ENCODE measurements around the gene CTIF. TPM values are rescaled to one million over a fixed set of nuclear protein-coding genes. Genes with fewer than 3 reads are reported as not detected.

CTIF gene
- total RNA-seq, 1 experiment from 2014 or later: 26.5 TPM

- no TSS peak for BruUV-seq (replicated peaks)
- intact Hi-C loops (cut with micrococcal nuclease; ENCODE audit: unreplicated experiment) (loop anchor here (10.0 kb wide), 1 partner anchor 137 kb away; no protein-coding TSS in a partner anchor), in situ Hi-C loops (cut with HindIII; ENCODE audit: low pct_unique_long_range_greater_than_20kb, low sequenced_read_pairs) (no loop called here)
- no peaks in the 10 kb centered on the region for H3K9me3 ChIP-seq (ENCODE audit: control insufficient read depth, insufficient read depth, low read depth, low read length)
- H3K36me3 ChIP-seq (ENCODE audit: control insufficient read depth, insufficient read depth, low read length): no peaks in the 10 kb centered on the region
- CTCF ChIA-PET: no interaction called here
- H3K27me3 ChIP-seq (ENCODE audit: control insufficient read depth, insufficient read depth, low read length): no peaks in the 10 kb centered on the region
- H3K27ac ChIP-seq (ENCODE audit: low read length): no peak overlapping the region
- POLR2A ChIA-PET: interaction anchor here (0.5 kb wide), 1 partner anchor 42 kb away, joined by 4 read pairs; no protein-coding TSS in a partner anchor
- ATAC-seq (no peak), DNase-seq (ENCODE audit: low read depth, low spot score) (no peak)
- H3K4me1 ChIP-seq (ENCODE audit: control insufficient read depth, insufficient read depth, low read length): no peaks in the 10 kb centered on the region
- no peak overlapping the region for H3K4me3 ChIP-seq (ENCODE audit: low read depth in 2 of 2, low read length in 2 of 2)
- TF ChIP-seq REST (IDR thresholded peaks at IDR 0.05; ENCODE audit: insufficient read depth in 1 of 2, low read depth in 2 of 2, low read length in 1 of 2): no peak
- TF ChIP-seq CTCF (IDR thresholded peaks at IDR 0.05): no peak
- no peak for TF ChIP-seq POLR2AphosphoS5 (IDR thresholded peaks at IDR 0.05; ENCODE audit: low read depth, low read length)
- no peak for TF ChIP-seq SIN3A (IDR thresholded peaks at IDR 0.05; ENCODE audit: borderline replicate concordance, insufficient read depth, low read depth, low read length)
- no peak for TF ChIP-seq TCF7L2 (IDR thresholded peaks at IDR 0.05; ENCODE audit: low read depth, low read length)
Measured at GRCh38 chr18:48787203-48788151, 248.6 kb downstream of the CTIF start.

GRCh38 chr18:48788373-48788772, 249.5 kb downstream of the CTIF start:
- intact Hi-C loops (cut with micrococcal nuclease; ENCODE audit: unreplicated experiment) (loop anchor here (10.0 kb wide), 1 partner anchor 136 kb away; no protein-coding TSS in a partner anchor), in situ Hi-C loops (cut with HindIII; ENCODE audit: low pct_unique_long_range_greater_than_20kb, low sequenced_read_pairs) (no loop called here)
- ChIA-PET POLR2A (no interaction called here), CTCF (no interaction called here)
- H3K4me1 ChIP-seq (ENCODE audit: control insufficient read depth, insufficient read depth, low read length): no peaks in the 10 kb centered on the region
- TF ChIP-seq SIN3A (IDR thresholded peaks at IDR 0.05; ENCODE audit: borderline replicate concordance, insufficient read depth, low read depth, low read length) (no peak), CTCF (IDR thresholded peaks at IDR 0.05) (no peak), POLR2AphosphoS5 (IDR thresholded peaks at IDR 0.05; ENCODE audit: low read depth, low read length) (no peak), TCF7L2 (IDR thresholded peaks at IDR 0.05; ENCODE audit: low read depth, low read length) (no peak), REST (IDR thresholded peaks at IDR 0.05; ENCODE audit: insufficient read depth in 1 of 2, low read depth in 2 of 2, low read length in 1 of 2) (no peak)
- no peak overlapping the region for H3K27ac ChIP-seq (ENCODE audit: low read length)
- no TSS peak for BruUV-seq (replicated peaks)
- no peaks in the 10 kb centered on the region for H3K9me3 ChIP-seq (ENCODE audit: control insufficient read depth, insufficient read depth, low read depth, low read length)
- no peaks in the 10 kb centered on the region for H3K36me3 ChIP-seq (ENCODE audit: control insufficient read depth, insufficient read depth, low read length)
- no peak for ATAC-seq
- no peak for DNase-seq (ENCODE audit: low read depth, low spot score)
- no peak overlapping the region for H3K4me3 ChIP-seq (ENCODE audit: low read depth in 2 of 2, low read length in 2 of 2)
- H3K27me3 ChIP-seq (ENCODE audit: control insufficient read depth, insufficient read depth, low read length): no peaks in the 10 kb centered on the region
